ENCODE results near the gene MNX1.

DNA sequence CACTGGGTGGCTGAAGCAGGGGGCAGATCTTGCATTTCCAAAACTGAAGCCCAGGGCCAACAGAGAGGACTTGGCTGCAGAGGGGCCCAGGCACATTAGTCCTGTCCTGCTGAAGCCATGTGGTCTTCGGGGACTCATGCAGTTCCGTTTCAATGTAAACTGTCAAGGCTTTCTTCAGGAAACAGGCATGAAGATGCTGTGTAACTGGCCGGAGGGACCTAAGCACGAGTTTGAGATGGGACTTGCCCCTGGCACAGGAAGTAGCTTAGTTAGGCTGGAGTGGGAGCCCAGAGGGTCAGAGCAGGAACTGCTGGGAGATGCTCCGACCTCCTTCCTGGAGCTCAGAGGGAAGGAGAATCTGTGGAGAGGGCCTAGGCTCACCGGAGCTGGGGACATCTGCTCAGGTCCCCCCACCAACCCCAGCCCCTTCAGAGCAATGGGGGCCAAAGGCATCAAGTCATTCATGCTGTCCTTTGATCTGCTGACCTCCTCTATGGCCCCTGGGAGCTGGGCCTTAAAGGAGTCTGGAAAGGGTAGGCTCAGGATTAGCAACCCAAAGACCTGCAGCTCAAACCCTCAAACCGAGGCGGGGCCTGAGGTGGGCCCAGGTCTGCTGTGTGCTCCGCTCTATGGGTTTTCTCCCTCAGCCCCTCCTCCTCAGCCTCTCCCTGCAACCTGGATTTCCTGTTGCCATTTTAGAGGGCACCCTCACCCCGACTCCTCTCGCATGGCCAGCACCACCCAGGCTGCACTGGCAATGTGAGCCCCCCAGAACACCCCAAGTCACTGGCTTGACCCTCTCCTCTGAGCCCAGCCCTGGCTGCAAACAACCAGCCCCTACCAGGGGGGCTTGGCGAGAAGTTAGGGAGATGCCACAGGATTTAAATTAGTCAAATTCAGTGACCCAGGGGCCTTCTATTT, 4.4 kb upstream of the MNX1 start:
- TF ChIP-seq, protein P1, sequence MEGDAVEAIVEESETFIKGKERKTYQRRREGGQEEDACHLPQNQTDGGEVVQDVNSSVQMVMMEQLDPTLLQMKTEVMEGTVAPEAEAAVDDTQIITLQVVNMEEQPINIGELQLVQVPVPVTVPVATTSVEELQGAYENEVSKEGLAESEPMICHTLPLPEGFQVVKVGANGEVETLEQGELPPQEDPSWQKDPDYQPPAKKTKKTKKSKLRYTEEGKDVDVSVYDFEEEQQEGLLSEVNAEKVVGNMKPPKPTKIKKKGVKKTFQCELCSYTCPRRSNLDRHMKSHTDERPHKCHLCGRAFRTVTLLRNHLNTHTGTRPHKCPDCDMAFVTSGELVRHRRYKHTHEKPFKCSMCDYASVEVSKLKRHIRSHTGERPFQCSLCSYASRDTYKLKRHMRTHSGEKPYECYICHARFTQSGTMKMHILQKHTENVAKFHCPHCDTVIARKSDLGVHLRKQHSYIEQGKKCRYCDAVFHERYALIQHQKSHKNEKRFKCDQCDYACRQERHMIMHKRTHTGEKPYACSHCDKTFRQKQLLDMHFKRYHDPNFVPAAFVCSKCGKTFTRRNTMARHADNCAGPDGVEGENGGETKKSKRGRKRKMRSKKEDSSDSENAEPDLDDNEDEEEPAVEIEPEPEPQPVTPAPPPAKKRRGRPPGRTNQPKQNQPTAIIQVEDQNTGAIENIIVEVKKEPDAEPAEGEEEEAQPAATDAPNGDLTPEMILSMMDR (IDR thresholded peaks at IDR 0.05; ENCODE audit: low read depth, low read length, poor library complexity, severe bottlenecking) = no peak
- no peak for TF ChIP-seq EZH2phosphoT487 (IDR thresholded peaks at IDR 0.05; ENCODE audit: borderline replicate concordance, low read length)
